ENCODE measurements around the gene MRPS22.

DNA sequence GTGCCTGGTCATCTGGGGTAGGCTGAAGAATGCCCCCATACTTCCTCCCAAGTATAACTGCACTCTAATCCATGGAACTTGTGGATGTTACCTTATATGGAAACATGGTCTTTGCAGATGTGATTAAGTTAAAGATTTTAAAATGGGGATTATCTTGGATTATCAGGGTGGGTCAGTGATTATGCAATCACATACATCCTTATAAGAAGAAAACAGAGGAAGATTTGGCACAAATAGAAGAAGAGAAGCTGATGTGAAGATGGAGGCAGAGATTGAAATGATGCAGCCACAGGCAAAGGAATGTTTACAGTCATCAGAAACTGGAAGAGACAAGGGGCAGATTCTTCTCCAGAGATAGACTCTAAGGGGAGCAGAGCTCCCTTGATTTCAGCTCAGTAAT is 1.8 kb upstream of the MRPS22 start:
- TF ChIP-seq, protein P1, sequence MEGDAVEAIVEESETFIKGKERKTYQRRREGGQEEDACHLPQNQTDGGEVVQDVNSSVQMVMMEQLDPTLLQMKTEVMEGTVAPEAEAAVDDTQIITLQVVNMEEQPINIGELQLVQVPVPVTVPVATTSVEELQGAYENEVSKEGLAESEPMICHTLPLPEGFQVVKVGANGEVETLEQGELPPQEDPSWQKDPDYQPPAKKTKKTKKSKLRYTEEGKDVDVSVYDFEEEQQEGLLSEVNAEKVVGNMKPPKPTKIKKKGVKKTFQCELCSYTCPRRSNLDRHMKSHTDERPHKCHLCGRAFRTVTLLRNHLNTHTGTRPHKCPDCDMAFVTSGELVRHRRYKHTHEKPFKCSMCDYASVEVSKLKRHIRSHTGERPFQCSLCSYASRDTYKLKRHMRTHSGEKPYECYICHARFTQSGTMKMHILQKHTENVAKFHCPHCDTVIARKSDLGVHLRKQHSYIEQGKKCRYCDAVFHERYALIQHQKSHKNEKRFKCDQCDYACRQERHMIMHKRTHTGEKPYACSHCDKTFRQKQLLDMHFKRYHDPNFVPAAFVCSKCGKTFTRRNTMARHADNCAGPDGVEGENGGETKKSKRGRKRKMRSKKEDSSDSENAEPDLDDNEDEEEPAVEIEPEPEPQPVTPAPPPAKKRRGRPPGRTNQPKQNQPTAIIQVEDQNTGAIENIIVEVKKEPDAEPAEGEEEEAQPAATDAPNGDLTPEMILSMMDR (IDR thresholded peaks at IDR 0.05; ENCODE audit: insufficient read depth, low read depth, low read length), result no peak
- TF ChIP-seq EZH2 (IDR thresholded peaks at IDR 0.05; ENCODE audit: insufficient read depth, low read length), result no peak

Measured in astrocyte (in vitro differentiated cells and primary cell).